K562 (cell line): Measurements from ENCODE around the gene PFKFB2. TPM values are rescaled to one million over a fixed set of nuclear protein-coding genes. Genes with fewer than 3 reads are reported as not detected.
A peak's percentile ranks its signal among the peaks of the same experiment; 100 is the strongest.

Source experiments
- ADNP ChIP-seq: fragments of 200-800 bp; sonication (Bioruptor generic); IDR thresholded peaks from 2 replicates; pipeline ENCODE4 v1.6.1; 2016; ENCODE audit warnings: missing genetic modification characterization, missing compliant biosample characterization
- DDX20 ChIP-seq: fragments of 450-650 bp; IDR thresholded peaks from 2 replicates; pipeline ENCODE4 v1.6.1; 2016; ENCODE audit warnings: missing genetic modification characterization, low read depth, mild to moderate bottlenecking, missing compliant biosample characterization, moderate library complexity
- GABPB2 ChIP-seq: fragments of 250-450 bp; sonication (Bioruptor Pico); conservative IDR thresholded peaks from 2 replicates; pipeline ENCODE4 v1.5.1; 2021; ENCODE audit warnings: mild to moderate bottlenecking
- polyA plus RNA-seq, 8 experiments: library from polyadenylated mRNA; depleted of rRNA in 4 of 8; stranded (reverse) in 5 of 8; unstranded in 3 of 8; fragments of >200 nt; fragmentation: Nextera tagmentation in 2 of 8; fragmentation: Illumina TruSeq in 1 of 8; extraction: Ambion mirVana in 2 of 8; extraction: Trizol in 1 of 8; gene quantifications; 2 replicates each; pipeline versions ENCODE4 v1.2.1 to v1.2.3, GENCODE V29; 2011 to 2014; ENCODE audit warnings: inconsistent platforms in 1 of 8, missing spikeins in 1 of 8
- total RNA-seq, 7 experiments: library from RNA; depleted of rRNA in 6 of 7; stranded (reverse); fragments of >200 nt in 6 of 7; fragmentation: Illumina TruSeq in 2 of 7; extraction: Trizol in 2 of 7; gene quantifications; 2 replicates each; pipeline versions ENCODE4 v1.2.1 to v1.2.3, GENCODE V29; 2011 to 2021; ENCODE audit warnings: low replicate concordance in 1 of 7
- TF ChIP-seq, protein P1 (sequence below): fragments of 200-600 bp; sonication (generic); IDR thresholded peaks from one replicate; pipeline ENCODE4 v1.6.1; 2012; ENCODE audit warnings: mild to moderate bottlenecking, low read depth, low read length, inconsistent platforms
- TF ChIP-seq, protein P2 (sequence below): fragments of 450-650 bp; IDR thresholded peaks from 2 replicates; pipeline ENCODE4 v1.7.1; 2018; ENCODE audit warnings: mild to moderate bottlenecking, low read depth; ENCODE audit not compliant: partially characterized antibody
- TF ChIP-seq, protein P3 (sequence below): sonication (generic); IDR thresholded peaks from 2 replicates; pipeline ENCODE4 v1.6.1; 2016

The PFKFB2 gene
- total and polyA plus RNA-seq, 9 of the 15 experiments (the other 6 are each of a cell fraction or from before 2014, with no cell fraction given) = 6.9 to 26.0 (median 16.4) TPM

DNA sequence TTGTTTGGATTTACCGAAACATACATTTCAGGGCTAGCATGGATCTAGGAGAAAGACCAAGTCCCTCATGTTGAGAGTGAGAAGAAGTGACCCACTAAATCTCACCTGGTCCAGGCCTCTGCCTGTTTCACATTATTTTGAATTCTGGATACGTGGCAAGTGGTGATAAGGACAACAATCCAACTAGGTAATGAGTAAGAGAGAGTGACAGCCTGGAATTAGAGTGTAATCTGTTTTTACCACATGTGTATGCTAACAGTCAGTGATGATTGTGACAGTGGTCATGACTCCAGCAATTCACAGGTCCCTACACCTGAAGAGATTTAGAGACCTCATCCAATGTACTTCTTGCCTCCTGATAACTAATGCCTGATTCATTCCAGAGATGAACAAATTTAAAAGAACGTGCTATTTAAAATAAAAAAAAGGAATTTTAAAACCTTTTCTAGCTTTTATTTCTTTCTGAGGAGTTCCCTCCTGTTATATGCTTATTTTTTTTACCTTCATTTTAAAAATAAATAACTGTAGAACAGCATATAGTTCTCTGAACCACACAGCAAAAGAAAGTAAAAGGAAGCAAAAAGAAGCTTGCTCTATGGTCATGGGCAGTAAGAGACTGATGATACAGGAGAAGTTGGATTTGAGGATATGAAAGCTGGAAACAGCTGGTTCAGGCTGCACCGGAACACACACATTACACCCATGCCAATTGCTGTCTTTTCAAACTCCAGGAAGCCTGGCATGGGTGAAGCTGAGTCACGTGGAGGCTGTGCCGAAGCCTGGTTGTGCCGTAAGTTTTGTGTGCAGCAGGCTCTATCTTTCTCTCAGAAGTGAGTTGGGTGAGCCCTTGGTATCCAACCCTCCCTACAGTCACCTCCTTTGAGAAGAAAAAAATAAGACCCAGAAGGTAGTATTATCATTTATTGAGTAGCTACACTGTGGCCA lies 35.2 kb upstream of the PFKFB2 start (continued):
- TF ChIP-seq, protein P1, sequence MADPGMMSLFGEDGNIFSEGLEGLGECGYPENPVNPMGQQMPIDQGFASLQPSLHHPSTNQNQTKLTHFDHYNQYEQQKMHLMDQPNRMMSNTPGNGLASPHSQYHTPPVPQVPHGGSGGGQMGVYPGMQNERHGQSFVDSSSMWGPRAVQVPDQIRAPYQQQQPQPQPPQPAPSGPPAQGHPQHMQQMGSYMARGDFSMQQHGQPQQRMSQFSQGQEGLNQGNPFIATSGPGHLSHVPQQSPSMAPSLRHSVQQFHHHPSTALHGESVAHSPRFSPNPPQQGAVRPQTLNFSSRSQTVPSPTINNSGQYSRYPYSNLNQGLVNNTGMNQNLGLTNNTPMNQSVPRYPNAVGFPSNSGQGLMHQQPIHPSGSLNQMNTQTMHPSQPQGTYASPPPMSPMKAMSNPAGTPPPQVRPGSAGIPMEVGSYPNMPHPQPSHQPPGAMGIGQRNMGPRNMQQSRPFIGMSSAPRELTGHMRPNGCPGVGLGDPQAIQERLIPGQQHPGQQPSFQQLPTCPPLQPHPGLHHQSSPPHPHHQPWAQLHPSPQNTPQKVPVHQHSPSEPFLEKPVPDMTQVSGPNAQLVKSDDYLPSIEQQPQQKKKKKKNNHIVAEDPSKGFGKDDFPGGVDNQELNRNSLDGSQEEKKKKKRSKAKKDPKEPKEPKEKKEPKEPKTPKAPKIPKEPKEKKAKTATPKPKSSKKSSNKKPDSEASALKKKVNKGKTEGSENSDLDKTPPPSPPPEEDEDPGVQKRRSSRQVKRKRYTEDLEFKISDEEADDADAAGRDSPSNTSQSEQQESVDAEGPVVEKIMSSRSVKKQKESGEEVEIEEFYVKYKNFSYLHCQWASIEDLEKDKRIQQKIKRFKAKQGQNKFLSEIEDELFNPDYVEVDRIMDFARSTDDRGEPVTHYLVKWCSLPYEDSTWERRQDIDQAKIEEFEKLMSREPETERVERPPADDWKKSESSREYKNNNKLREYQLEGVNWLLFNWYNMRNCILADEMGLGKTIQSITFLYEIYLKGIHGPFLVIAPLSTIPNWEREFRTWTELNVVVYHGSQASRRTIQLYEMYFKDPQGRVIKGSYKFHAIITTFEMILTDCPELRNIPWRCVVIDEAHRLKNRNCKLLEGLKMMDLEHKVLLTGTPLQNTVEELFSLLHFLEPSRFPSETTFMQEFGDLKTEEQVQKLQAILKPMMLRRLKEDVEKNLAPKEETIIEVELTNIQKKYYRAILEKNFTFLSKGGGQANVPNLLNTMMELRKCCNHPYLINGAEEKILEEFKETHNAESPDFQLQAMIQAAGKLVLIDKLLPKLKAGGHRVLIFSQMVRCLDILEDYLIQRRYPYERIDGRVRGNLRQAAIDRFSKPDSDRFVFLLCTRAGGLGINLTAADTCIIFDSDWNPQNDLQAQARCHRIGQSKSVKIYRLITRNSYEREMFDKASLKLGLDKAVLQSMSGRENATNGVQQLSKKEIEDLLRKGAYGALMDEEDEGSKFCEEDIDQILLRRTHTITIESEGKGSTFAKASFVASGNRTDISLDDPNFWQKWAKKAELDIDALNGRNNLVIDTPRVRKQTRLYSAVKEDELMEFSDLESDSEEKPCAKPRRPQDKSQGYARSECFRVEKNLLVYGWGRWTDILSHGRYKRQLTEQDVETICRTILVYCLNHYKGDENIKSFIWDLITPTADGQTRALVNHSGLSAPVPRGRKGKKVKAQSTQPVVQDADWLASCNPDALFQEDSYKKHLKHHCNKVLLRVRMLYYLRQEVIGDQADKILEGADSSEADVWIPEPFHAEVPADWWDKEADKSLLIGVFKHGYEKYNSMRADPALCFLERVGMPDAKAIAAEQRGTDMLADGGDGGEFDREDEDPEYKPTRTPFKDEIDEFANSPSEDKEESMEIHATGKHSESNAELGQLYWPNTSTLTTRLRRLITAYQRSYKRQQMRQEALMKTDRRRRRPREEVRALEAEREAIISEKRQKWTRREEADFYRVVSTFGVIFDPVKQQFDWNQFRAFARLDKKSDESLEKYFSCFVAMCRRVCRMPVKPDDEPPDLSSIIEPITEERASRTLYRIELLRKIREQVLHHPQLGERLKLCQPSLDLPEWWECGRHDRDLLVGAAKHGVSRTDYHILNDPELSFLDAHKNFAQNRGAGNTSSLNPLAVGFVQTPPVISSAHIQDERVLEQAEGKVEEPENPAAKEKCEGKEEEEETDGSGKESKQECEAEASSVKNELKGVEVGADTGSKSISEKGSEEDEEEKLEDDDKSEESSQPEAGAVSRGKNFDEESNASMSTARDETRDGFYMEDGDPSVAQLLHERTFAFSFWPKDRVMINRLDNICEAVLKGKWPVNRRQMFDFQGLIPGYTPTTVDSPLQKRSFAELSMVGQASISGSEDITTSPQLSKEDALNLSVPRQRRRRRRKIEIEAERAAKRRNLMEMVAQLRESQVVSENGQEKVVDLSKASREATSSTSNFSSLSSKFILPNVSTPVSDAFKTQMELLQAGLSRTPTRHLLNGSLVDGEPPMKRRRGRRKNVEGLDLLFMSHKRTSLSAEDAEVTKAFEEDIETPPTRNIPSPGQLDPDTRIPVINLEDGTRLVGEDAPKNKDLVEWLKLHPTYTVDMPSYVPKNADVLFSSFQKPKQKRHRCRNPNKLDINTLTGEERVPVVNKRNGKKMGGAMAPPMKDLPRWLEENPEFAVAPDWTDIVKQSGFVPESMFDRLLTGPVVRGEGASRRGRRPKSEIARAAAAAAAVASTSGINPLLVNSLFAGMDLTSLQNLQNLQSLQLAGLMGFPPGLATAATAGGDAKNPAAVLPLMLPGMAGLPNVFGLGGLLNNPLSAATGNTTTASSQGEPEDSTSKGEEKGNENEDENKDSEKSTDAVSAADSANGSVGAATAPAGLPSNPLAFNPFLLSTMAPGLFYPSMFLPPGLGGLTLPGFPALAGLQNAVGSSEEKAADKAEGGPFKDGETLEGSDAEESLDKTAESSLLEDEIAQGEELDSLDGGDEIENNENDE = no peak
- TF ChIP-seq, protein P2, sequence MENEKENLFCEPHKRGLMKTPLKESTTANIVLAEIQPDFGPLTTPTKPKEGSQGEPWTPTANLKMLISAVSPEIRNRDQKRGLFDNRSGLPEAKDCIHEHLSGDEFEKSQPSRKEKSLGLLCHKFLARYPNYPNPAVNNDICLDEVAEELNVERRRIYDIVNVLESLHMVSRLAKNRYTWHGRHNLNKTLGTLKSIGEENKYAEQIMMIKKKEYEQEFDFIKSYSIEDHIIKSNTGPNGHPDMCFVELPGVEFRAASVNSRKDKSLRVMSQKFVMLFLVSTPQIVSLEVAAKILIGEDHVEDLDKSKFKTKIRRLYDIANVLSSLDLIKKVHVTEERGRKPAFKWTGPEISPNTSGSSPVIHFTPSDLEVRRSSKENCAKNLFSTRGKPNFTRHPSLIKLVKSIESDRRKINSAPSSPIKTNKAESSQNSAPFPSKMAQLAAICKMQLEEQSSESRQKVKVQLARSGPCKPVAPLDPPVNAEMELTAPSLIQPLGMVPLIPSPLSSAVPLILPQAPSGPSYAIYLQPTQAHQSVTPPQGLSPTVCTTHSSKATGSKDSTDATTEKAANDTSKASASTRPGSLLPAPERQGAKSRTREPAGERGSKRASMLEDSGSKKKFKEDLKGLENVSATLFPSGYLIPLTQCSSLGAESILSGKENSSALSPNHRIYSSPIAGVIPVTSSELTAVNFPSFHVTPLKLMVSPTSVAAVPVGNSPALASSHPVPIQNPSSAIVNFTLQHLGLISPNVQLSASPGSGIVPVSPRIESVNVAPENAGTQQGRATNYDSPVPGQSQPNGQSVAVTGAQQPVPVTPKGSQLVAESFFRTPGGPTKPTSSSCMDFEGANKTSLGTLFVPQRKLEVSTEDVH = no peak
- TF ChIP-seq DDX20 (tag) = no peak
- no peak for TF ChIP-seq GABPB2 (CRISPR knock-in tag)
- no peak for TF ChIP-seq ADNP (tag)
- TF ChIP-seq, protein P3, sequence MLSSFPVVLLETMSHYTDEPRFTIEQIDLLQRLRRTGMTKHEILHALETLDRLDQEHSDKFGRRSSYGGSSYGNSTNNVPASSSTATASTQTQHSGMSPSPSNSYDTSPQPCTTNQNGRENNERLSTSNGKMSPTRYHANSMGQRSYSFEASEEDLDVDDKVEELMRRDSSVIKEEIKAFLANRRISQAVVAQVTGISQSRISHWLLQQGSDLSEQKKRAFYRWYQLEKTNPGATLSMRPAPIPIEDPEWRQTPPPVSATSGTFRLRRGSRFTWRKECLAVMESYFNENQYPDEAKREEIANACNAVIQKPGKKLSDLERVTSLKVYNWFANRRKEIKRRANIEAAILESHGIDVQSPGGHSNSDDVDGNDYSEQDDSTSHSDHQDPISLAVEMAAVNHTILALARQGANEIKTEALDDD = peak; percentile 86
